OCI-LY7 (cell line): ENCODE results near the gene CLK2. TPM values are rescaled to one million over a fixed set of nuclear protein-coding genes. Genes with fewer than 3 reads are reported as not detected.
A peak's percentile ranks its signal among the peaks of the same experiment; 100 is the strongest.

Experiments used
- BruUV-seq: library from RNA; stranded (reverse); fragments of 400-500 nt; replicated peaks from 2 replicates; lab custom pipeline; 2021; lab: Mats Ljungman, UMichigan
- CTCF ChIA-PET: fragments of 300-600 bp; sonication (Branson Sonifier 250); formaldehyde crosslinking; loops from one replicate; lab custom pipeline; 2022; ENCODE audit warnings: antibody characterized with exemption; ENCODE audit not compliant: unreplicated experiment; lab: Charles Lee
- POLR2A ChIA-PET: fragments of 300-600 bp; sonication (Branson Sonifier 250); formaldehyde crosslinking; loops from one replicate; lab custom pipeline; 2022; ENCODE audit warnings: antibody characterized with exemption; lab: Charles Lee
- DNase-seq: peaks from one replicate; pipeline ENCODE4 v3.0.0-alpha.2; 2015; ENCODE audit warnings: low spot score
- H2AFZ ChIP-seq: fragments of 200-600 bp; sonication (generic), shearing (Covaris generic); 2 replicates; pipeline ENCODE4 v1.6.1; 2014; ENCODE audit warnings: mild to moderate bottlenecking, antibody characterized with exemption, low read length, moderate library complexity
- H3K27ac ChIP-seq: fragments of 200-600 bp; sonication (generic); 2 replicates; pipeline ENCODE4 v1.5.1; 2014; ENCODE audit warnings: mixed run types, low read depth, mild to moderate bottlenecking, moderate library complexity, low read length, inconsistent platforms; ENCODE audit not compliant: poor library complexity, severe bottlenecking
- H3K36me3 ChIP-seq: fragments of 200-600 bp; sonication (generic); 2 replicates; pipeline ENCODE4 v1.6.1; 2014; ENCODE audit warnings: mild to moderate bottlenecking, antibody characterized with exemption, low read length, moderate library complexity, mixed read lengths; ENCODE audit not compliant: insufficient read depth
- H3K4me1 ChIP-seq: fragments of 200-600 bp; sonication (generic); 2 replicates; pipeline ENCODE4 v1.5.1; 2014; ENCODE audit warnings: mild to moderate bottlenecking, low read length; ENCODE audit not compliant: insufficient read depth, poor library complexity, severe bottlenecking
- H3K4me2 ChIP-seq: fragments of 200-600 bp; sonication (generic); 2 replicates; pipeline ENCODE4 v1.6.1; 2014; ENCODE audit warnings: mild to moderate bottlenecking, low read length
- H3K4me3 ChIP-seq: fragments of 200-600 bp; sonication (generic); 2 replicates; pipeline ENCODE4 v1.5.1; 2014; ENCODE audit warnings: mild to moderate bottlenecking, low read depth, low read length; ENCODE audit not compliant: poor library complexity, severe bottlenecking
- H3K79me2 ChIP-seq: fragments of 200-600 bp; sonication (generic); 2 replicates; pipeline ENCODE4 v1.6.1; 2016; ENCODE audit warnings: low read depth, mild to moderate bottlenecking, low read length, moderate library complexity, mixed read lengths; ENCODE audit not compliant: insufficient read depth
- H3K9me2 ChIP-seq: fragments of 200-600 bp; sonication (generic); 2 replicates; pipeline ENCODE4 v1.6.1; 2016; ENCODE audit warnings: mild to moderate bottlenecking, low read length, mixed read lengths; ENCODE audit not compliant: insufficient read depth
- H3K9me3 ChIP-seq: fragments of 200-600 bp; sonication (generic); 2 replicates; pipeline ENCODE4 v1.6.1; 2014; ENCODE audit warnings: mild to moderate bottlenecking, mixed run types, low read length, mixed read lengths
- H4K20me1 ChIP-seq: fragments of 200-600 bp; sonication (generic); 2 replicates; pipeline ENCODE4 v1.6.1; 2014; ENCODE audit warnings: mild to moderate bottlenecking, antibody characterized with exemption, low read length, moderate library complexity, mixed read lengths; ENCODE audit not compliant: insufficient read depth
- EZH2phosphoT487 ChIP-seq: fragments of 200-600 bp; sonication (generic); IDR thresholded peaks from 2 replicates; pipeline ENCODE4 v1.6.1; 2018; ENCODE audit warnings: low read depth, borderline replicate concordance, mild to moderate bottlenecking, mixed run types, antibody characterized with exemption, low read length, moderate library complexity, mixed read lengths
- intact Hi-C: fragments of 100-400 bp; cut with micrococcal nuclease; formaldehyde crosslinking; loops from one replicate; pipeline ENCODE4 v1.10.0; 2022; ENCODE audit not compliant: unreplicated experiment
- total RNA-seq, 2 experiments: library from RNA; depleted of rRNA in 1 of 2; stranded (reverse); fragments of >200 nt in 1 of 2; shearing (Covaris generic) in 1 of 2; gene quantifications; 2 replicates each; pipeline ENCODE4 v1.2.3, GENCODE V29; 2014 to 2022
- TF ChIP-seq, protein P1 (sequence below): fragments of 200-600 bp; sonication (generic); conservative IDR thresholded peaks from 2 replicates; pipeline ENCODE4 v1.5.1; 2014; ENCODE audit warnings: mild to moderate bottlenecking, antibody characterized with exemption, low read length, moderate library complexity, mixed read lengths

The CLK2 gene
- total RNA-seq, 2 experiments from 2014 or later: 96.7 to 121 TPM

DNA sequence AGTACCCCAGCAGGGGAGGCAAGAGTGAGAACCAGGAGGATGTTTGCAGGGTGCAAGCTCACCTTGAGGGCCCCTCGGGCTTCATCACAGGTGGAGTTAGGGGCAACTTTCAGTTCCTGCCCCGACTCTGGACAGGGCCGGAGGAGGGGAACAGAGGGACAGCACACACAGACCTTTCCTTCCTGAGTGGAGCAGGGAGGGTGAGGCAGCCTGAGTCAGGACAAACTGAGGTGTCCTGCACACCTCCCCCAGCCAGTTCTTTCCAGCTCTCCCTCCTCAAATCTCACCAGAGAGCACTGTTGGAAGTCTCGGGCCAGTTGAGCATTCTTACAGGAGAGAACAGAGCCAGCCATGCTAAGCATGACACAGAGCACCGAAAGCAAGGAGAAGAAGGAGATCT lies 19.5 kb downstream of the CLK2 start:
- Histone ChIP-seq H3K27ac (peak overlapping the region; percentile 20), H2AFZ (no peak overlapping the region), H3K36me3 (peaks cover 26% of the 10 kb centered on the region), H3K9me3 (no peaks in the 10 kb centered on the region), H3K4me1 (peaks cover 32% of the 10 kb centered on the region), H4K20me1 (no peaks in the 10 kb centered on the region), H3K9me2 (no peaks in the 10 kb centered on the region), H3K4me2 (peak overlapping the region; percentile 95), H3K4me3 (peak overlapping the region; percentile 77), H3K79me2 (no peaks in the 10 kb centered on the region)
- CTCF ChIA-PET: no interaction called here
- BruUV-seq: no TSS peak
- no peak for TF ChIP-seq EZH2phosphoT487
- TF ChIP-seq, protein P1, sequence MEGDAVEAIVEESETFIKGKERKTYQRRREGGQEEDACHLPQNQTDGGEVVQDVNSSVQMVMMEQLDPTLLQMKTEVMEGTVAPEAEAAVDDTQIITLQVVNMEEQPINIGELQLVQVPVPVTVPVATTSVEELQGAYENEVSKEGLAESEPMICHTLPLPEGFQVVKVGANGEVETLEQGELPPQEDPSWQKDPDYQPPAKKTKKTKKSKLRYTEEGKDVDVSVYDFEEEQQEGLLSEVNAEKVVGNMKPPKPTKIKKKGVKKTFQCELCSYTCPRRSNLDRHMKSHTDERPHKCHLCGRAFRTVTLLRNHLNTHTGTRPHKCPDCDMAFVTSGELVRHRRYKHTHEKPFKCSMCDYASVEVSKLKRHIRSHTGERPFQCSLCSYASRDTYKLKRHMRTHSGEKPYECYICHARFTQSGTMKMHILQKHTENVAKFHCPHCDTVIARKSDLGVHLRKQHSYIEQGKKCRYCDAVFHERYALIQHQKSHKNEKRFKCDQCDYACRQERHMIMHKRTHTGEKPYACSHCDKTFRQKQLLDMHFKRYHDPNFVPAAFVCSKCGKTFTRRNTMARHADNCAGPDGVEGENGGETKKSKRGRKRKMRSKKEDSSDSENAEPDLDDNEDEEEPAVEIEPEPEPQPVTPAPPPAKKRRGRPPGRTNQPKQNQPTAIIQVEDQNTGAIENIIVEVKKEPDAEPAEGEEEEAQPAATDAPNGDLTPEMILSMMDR: no peak
- POLR2A ChIA-PET: no interaction called here
- DNase-seq: no peak
- intact Hi-C loops: loop anchor here (1.0 kb wide), 1 partner anchor 54 kb away; no protein-coding TSS in a partner anchor

DNA sequence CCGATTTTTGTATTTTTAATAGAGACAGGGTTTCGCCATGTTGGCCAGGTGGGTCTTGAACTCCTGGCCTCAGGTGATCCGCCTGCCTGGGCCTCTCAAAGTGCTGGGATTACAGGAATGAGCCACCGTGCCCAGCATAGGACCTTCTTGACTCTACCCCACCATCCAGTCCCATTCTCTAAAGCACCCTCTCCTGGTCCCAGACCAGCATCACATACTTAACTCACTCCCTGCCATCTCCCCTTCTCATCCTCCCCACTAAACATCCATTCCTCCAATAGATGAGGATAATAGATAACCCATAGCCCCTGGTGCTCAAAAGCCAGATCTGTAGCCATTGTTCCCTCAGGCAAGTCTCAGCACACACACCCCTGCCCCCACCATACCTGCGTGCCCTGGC lies 20.1 kb downstream of the CLK2 start:
- POLR2A ChIA-PET: interaction anchor here (0.7 kb wide), 1 partner anchor 14 kb away, joined by 4 read pairs; no protein-coding TSS in a partner anchor
- H3K27ac ChIP-seq: no peak overlapping the region
- intact Hi-C loops: no loop called here

DNA sequence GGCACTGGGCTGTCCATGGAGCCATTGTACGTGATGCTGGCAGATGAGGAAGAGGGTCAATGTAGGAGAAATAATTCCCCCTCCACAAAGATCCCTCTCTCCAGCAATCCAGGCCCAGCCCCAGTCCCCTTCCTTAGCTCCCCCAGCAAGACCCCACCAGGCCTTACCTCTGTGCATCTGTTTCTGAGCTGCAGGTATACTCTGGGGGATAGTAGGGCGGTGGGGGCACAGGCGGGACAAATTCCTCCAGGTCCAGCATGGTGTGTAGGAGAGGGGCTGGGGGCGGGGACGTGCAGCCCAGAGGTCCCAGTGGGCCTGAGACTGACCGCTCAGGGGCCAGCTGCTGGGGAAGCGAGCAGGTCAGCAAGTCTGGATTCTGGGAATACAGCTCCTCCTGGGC lies 21.7 kb downstream of the CLK2 start:
- Histone ChIP-seq H3K4me2 (no peak overlapping the region), H3K9me2 (no peaks in the 10 kb centered on the region), H3K27ac (no peak overlapping the region), H4K20me1 (no peaks in the 10 kb centered on the region), H3K4me1 (peaks cover 32% of the 10 kb centered on the region), H3K4me3 (no peak overlapping the region), H3K9me3 (no peaks in the 10 kb centered on the region), H3K79me2 (no peaks in the 10 kb centered on the region), H3K36me3 (peaks cover 15% of the 10 kb centered on the region; the same call in 1 of the 2 replicates), H2AFZ (no peak overlapping the region)
- no peak for DNase-seq
- BruUV-seq: no TSS peak
- TF ChIP-seq, protein P1: no peak
- no peak for TF ChIP-seq EZH2phosphoT487
- POLR2A ChIA-PET: interaction anchor here (2.4 kb wide), 1 partner anchor 57 kb away, joined by 7 read pairs; the partner anchor contains the start of gene FDPS
- CTCF ChIA-PET: interaction anchor here (0.5 to 2.0 kb wide), 9 partner anchors 9 to 353 kb away, joined by 3 to 10 read pairs (median 4); partner anchors contain the start of genes FDPS and SCAMP3
- intact Hi-C loops: loop anchor here (2.0 kb wide), 1 partner anchor 253 kb away; no protein-coding TSS in a partner anchor

More for the DNA sequence above, 20.1 kb downstream of the CLK2 start:
- Histone ChIP-seq H3K4me2 (peak overlapping the region; percentile 95), H4K20me1 (no peaks in the 10 kb centered on the region), H3K9me3 (no peaks in the 10 kb centered on the region), H2AFZ (no peak overlapping the region), H3K4me1 (peaks cover 32% of the 10 kb centered on the region), H3K36me3 (peaks cover 21% of the 10 kb centered on the region; the same call in 1 of the 2 replicates), H3K4me3 (peak overlapping the region; percentile 77), H3K79me2 (no peaks in the 10 kb centered on the region), H3K9me2 (no peaks in the 10 kb centered on the region)
- DNase-seq: no peak
- no TSS peak for BruUV-seq
- CTCF ChIA-PET: no interaction called here
- no peak for TF ChIP-seq EZH2phosphoT487
- TF ChIP-seq, protein P1: peak; percentile 24; the same call in 1 of the 2 replicates
